ENCODE measurements around the gene ASPG. TPM values are rescaled to one million over a fixed set of nuclear protein-coding genes. Genes with fewer than 3 reads are reported as not detected.

The ASPG gene
- total RNA-seq, 1 donor from 2014 or later, result 4.7 TPM

GRCh38 chr14:104161602-104162367, 76.3 kb downstream of the ASPG start:
- DNase-seq (ENCODE audit: low spot score), result no peak

DNA sequence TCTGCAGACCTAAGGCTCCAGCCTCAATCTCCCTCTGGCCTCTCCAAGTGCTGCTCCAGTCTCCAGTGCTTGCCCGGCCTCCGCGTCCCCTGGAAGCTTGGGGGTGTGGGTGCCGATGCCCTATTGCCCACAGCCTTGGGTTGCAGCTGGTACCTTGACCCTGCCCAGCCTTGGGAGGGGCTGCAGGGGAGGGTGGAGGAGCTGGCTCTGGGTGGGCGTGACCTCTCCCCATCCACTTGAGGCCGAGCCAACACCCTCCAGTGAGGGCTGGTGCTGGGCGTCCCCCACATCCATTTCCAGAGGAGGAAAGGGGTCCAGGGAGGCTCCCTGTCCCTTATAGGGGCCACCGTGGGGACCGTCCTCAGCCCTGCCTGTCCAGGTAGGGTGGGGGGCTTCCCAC, 77.0 kb downstream of the ASPG start:
- no peak for DNase-seq (ENCODE audit: low spot score)

DNA sequence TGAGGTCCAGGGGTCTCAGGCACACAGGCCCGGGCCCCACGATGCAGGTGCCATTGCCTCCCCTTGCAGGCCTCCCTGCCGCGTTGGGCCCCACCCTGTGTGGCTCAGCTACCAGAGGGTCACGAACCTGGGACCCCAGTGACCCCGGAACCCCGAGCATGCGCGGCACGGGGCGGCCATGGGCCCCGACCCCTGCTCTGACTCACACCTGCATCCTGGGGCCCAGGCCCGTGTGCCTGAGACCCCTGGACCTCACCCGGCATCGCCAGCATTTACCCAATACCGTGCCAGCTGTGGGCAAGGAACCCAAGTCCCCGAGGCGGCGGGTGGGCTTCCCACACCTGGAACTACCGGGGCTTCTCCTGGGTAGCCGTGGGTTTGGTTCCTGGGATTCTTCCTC, 78.0 kb downstream of the ASPG start:
- DNase-seq (ENCODE audit: low spot score), result no peak

DNA sequence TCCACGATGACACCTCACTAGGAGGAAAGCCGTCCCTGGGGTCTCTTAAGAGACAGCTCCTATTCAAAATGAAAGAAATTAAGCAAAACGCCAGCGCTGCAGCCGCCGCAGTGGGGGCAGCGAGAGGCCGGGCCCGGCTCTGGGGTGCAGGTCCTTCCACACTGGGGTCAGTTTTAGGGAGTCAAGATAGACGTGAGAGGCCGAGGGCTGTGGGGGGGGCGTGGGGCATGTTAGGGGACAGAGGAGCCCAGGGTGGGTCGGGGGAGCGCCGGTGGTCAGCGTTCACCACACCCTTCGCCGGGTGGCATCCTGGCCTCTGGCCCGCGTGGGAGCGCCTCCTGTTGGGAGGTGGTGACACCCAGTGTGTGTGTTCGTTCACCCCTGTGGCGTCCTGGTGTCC, 78.5 kb downstream of the ASPG start:
- no peak for DNase-seq (ENCODE audit: low spot score)

GRCh38 chr14:104164512-104164911, 79.0 kb downstream of the ASPG start:
- DNase-seq (ENCODE audit: low spot score), result no peak

Other genes starting within 250 kb of the ASPG start
- 54.0 TPM for gene PPP1R13B, start 238.1 kb upstream of the ASPG start, total RNA-seq
- 8.7 TPM for gene TDRD9, start 157.2 kb upstream of the ASPG start, total RNA-seq
- not detected for gene RD3L, start 143.2 kb upstream of the ASPG start, total RNA-seq
- gene KIF26A, start 52.9 kb downstream of the ASPG start, total RNA-seq, result 3.7 TPM

Data from mucosa of gallbladder (tissue), 1 donor.